NCI-H446 (cell line): ENCODE results near the gene LATS2.
A peak's percentile ranks its signal among the peaks of the same experiment; 100 is the strongest.
"Not testable (repeated sequence)": the region's sequence is repeated elsewhere in the genome, so short reads cannot be mapped to it uniquely, and the experiment has no call there.

ENCODE experiments used
- DNase-seq, 2 experiments: peaks; one replicate each; lab custom pipeline; 2025; lab: John Stamatoyannopoulos, UW

LATS2 gene

GRCh38 chr13:21075379-21076249 lies 14.2 kb upstream of the LATS2 start:
- no peak for DNase-seq

GRCh38 chr13:21075011-21075378 lies 13.6 kb upstream of the LATS2 start:
- DNase-seq = no peak

GRCh38 chr13:21074546-21074945 lies 13.2 kb upstream of the LATS2 start:
- DNase-seq = peak in 1 of 2 experiments; percentile 57

GRCh38 chr13:21071924-21072323 lies 10.5 kb upstream of the LATS2 start:
- DNase-seq = no peak

GRCh38 chr13:21071015-21071414 lies 9.6 kb upstream of the LATS2 start:
- DNase-seq = no peak

- no peak for DNase-seq
Observed at GRCh38 chr13:21069561-21070004, 8.2 kb upstream of the LATS2 start.

- no peak for DNase-seq
Observed at GRCh38 chr13:21067848-21068247, 6.5 kb upstream of the LATS2 start.

GRCh38 chr13:21066946-21067345 lies 5.6 kb upstream of the LATS2 start:
- no peak for DNase-seq

GRCh38 chr13:21065686-21066085 lies 4.3 kb upstream of the LATS2 start:
- no peak for DNase-seq

GRCh38 chr13:21063031-21063430 lies 1.6 kb upstream of the LATS2 start:
- DNase-seq = no peak

- DNase-seq = no peak
Observed at GRCh38 chr13:21060338-21061028, 903 bp downstream of the LATS2 start.

GRCh38 chr13:21059641-21060337 lies 1.6 kb downstream of the LATS2 start:
- no peak for DNase-seq

GRCh38 chr13:21058361-21058760 lies 3.0 kb downstream of the LATS2 start:
- DNase-seq = no peak

- peak in 1 of 2 experiments; percentile 28 for DNase-seq
Observed at GRCh38 chr13:21055511-21056045, 5.8 kb downstream of the LATS2 start.

GRCh38 chr13:21055016-21055415 lies 6.4 kb downstream of the LATS2 start:
- DNase-seq = no peak

- DNase-seq = no peak
Observed at GRCh38 chr13:21054313-21054712, 7.1 kb downstream of the LATS2 start.

- no peak for DNase-seq
Observed at GRCh38 chr13:21053231-21053630, 8.2 kb downstream of the LATS2 start.

- DNase-seq = no peak
Observed at GRCh38 chr13:21051675-21052074, 9.7 kb downstream of the LATS2 start.

- no peak for DNase-seq
Observed at GRCh38 chr13:21050288-21051197, 10.8 kb downstream of the LATS2 start.

GRCh38 chr13:21049731-21050130 lies 11.7 kb downstream of the LATS2 start:
- not testable (repeated sequence) for DNase-seq
